NCI-H2227 (cell line): ENCODE results near the gene EIF3F.

Experiments used
- DNase-seq: peaks from one replicate; lab custom pipeline; 2025; ENCODE audit not compliant: unreplicated experiment; lab: John Stamatoyannopoulos, UW

Gene EIF3F

GRCh38 chr11:8019314-8020243, 32.4 kb downstream of the EIF3F start:
- DNase-seq: peak; percentile 41

GRCh38 chr11:8020244-8020597, 33.1 kb downstream of the EIF3F start:
- DNase-seq: no peak

- no peak for DNase-seq
Observed at GRCh38 chr11:8021920-8022319, 34.8 kb downstream of the EIF3F start.

- DNase-seq: no peak
Observed at GRCh38 chr11:8022876-8023275, 35.7 kb downstream of the EIF3F start.

GRCh38 chr11:8023831-8024555, 36.9 kb downstream of the EIF3F start:
- DNase-seq: no peak

- no peak for DNase-seq
Observed at GRCh38 chr11:8025123-8025522, 38.0 kb downstream of the EIF3F start.

- DNase-seq: no peak
Observed at GRCh38 chr11:8025816-8026215, 38.7 kb downstream of the EIF3F start.

GRCh38 chr11:8026982-8027381, 39.8 kb downstream of the EIF3F start:
- DNase-seq: no peak

GRCh38 chr11:8028766-8029165, 41.6 kb downstream of the EIF3F start:
- no peak for DNase-seq

GRCh38 chr11:8030526-8031247, 43.5 kb downstream of the EIF3F start:
- no peak for DNase-seq

GRCh38 chr11:8031248-8032115, 44.3 kb downstream of the EIF3F start:
- DNase-seq: no peak

- no peak for DNase-seq
Observed at GRCh38 chr11:8032122-8032521, 45.0 kb downstream of the EIF3F start.

- no peak for DNase-seq
Observed at GRCh38 chr11:8032576-8033304, 45.6 kb downstream of the EIF3F start.

- DNase-seq: peak; percentile 79
Observed at GRCh38 chr11:8033305-8034105, 46.4 kb downstream of the EIF3F start.

- DNase-seq: no peak
Observed at GRCh38 chr11:8034106-8034585, 47.0 kb downstream of the EIF3F start.

- no peak for DNase-seq
Observed at GRCh38 chr11:8034604-8035190, 47.6 kb downstream of the EIF3F start.

GRCh38 chr11:8035200-8035855, 48.2 kb downstream of the EIF3F start:
- DNase-seq: no peak
